Ishikawa (cell line): ENCODE results near the gene HIVEP1.

Experiments
- CEBPB ChIP-seq: IDR thresholded peaks from 2 replicates; pipeline ENCODE4 v1.6.1; 2012
- CREB1 ChIP-seq: IDR thresholded peaks from 2 replicates; pipeline ENCODE4 v1.6.1; 2012; ENCODE audit warnings: low read depth
- EGR1 ChIP-seq: IDR thresholded peaks from 2 replicates; pipeline ENCODE4 v1.6.1; 2012
- EP300 ChIP-seq: IDR thresholded peaks from 2 replicates; pipeline ENCODE4 v1.6.1; 2012; ENCODE audit warnings: borderline replicate concordance
- FOXM1 ChIP-seq: IDR thresholded peaks from 2 replicates; pipeline ENCODE4 v1.6.1; 2012; ENCODE audit warnings: low read depth, borderline replicate concordance
- NFIC ChIP-seq: IDR thresholded peaks from 2 replicates; pipeline ENCODE4 v1.6.1; 2012
- RAD21 ChIP-seq: IDR thresholded peaks from 2 replicates; pipeline ENCODE4 v1.6.1; 2012; ENCODE audit warnings: low read depth
- TAF1 ChIP-seq: IDR thresholded peaks from 2 replicates; pipeline ENCODE4 v1.6.1; 2012; ENCODE audit warnings: low read depth, mild to moderate bottlenecking
- TCF12 ChIP-seq: IDR thresholded peaks from 2 replicates; pipeline ENCODE4 v1.6.1; 2012; ENCODE audit warnings: low read depth
- TEAD4 ChIP-seq: IDR thresholded peaks from 2 replicates; pipeline ENCODE4 v1.6.1; 2012
- YY1 ChIP-seq: IDR thresholded peaks from 2 replicates; pipeline ENCODE4 v1.6.1; 2012; ENCODE audit warnings: low read depth
- ZBTB7A ChIP-seq: IDR thresholded peaks from 2 replicates; pipeline ENCODE4 v1.6.1; 2012; ENCODE audit warnings: low read depth
- TF ChIP-seq, protein P1 (sequence below): IDR thresholded peaks from 2 replicates; pipeline ENCODE4 v1.6.1; 2012
- TF ChIP-seq, protein P2 (sequence below): IDR thresholded peaks from 2 replicates; pipeline ENCODE4 v1.6.1; 2012; ENCODE audit warnings: low read depth, mild to moderate bottlenecking
- TF ChIP-seq, protein P3 (sequence below): IDR thresholded peaks from 2 replicates; pipeline ENCODE4 v1.6.1; 2012

Gene HIVEP1

DNA sequence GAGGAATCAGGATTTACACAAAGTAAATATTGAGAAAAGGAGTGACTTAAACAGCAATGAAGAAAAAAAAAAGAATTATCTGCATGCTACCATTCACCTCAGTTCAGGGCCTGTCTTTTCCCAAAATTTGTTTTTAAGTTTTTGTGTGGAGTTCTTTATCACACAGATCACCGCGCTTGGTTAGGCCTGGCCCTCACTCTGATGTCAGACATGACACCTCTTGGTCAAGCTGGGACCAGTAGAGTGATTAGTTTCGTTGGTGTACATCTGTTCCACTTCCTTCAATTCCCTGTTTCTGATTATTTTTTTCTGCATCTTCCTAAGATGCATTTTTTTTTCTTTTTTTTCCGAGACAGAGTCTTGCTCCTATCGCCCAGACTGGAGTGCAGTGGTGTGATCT is 34.9 kb upstream of the HIVEP1 start:
- TF ChIP-seq, protein P1, sequence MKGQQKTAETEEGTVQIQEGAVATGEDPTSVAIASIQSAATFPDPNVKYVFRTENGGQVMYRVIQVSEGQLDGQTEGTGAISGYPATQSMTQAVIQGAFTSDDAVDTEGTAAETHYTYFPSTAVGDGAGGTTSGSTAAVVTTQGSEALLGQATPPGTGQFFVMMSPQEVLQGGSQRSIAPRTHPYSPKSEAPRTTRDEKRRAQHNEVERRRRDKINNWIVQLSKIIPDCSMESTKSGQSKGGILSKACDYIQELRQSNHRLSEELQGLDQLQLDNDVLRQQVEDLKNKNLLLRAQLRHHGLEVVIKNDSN, result no peak
- TF ChIP-seq CEBPB (no peak), NFIC (no peak)

DNA sequence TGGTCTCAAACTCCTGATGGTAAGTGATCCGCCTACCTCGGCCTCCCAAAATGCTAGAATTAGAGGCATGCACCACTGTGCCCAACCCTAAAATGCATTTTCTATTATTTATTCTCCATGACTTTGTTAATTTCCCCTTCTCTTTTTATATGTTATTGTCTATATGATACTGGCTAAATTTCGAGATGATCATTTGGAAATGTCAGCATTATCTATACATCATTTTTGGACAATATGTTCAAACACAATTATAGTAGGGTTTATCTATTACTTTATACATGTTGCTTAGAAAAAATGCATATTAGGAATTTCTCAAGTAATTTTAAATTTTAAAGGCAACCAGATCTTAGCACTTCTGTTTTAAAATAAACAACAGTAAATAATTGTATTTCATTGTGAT is 34.4 kb upstream of the HIVEP1 start:
- TF ChIP-seq, protein P2, sequence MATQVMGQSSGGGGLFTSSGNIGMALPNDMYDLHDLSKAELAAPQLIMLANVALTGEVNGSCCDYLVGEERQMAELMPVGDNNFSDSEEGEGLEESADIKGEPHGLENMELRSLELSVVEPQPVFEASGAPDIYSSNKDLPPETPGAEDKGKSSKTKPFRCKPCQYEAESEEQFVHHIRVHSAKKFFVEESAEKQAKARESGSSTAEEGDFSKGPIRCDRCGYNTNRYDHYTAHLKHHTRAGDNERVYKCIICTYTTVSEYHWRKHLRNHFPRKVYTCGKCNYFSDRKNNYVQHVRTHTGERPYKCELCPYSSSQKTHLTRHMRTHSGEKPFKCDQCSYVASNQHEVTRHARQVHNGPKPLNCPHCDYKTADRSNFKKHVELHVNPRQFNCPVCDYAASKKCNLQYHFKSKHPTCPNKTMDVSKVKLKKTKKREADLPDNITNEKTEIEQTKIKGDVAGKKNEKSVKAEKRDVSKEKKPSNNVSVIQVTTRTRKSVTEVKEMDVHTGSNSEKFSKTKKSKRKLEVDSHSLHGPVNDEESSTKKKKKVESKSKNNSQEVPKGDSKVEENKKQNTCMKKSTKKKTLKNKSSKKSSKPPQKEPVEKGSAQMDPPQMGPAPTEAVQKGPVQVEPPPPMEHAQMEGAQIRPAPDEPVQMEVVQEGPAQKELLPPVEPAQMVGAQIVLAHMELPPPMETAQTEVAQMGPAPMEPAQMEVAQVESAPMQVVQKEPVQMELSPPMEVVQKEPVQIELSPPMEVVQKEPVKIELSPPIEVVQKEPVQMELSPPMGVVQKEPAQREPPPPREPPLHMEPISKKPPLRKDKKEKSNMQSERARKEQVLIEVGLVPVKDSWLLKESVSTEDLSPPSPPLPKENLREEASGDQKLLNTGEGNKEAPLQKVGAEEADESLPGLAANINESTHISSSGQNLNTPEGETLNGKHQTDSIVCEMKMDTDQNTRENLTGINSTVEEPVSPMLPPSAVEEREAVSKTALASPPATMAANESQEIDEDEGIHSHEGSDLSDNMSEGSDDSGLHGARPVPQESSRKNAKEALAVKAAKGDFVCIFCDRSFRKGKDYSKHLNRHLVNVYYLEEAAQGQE, result no peak
- TF ChIP-seq CREB1 (no peak), EP300 (no peak), FOXM1 (no peak), TAF1 (no peak), NFIC (no peak), EGR1 (no peak), TCF12 (no peak), RAD21 (no peak), CEBPB (no peak), ZBTB7A (no peak), YY1 (no peak), TEAD4 (no peak)
- TF ChIP-seq, protein P3, sequence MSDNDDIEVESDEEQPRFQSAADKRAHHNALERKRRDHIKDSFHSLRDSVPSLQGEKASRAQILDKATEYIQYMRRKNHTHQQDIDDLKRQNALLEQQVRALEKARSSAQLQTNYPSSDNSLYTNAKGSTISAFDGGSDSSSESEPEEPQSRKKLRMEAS, result no peak
- TF ChIP-seq, protein P1, result no peak

DNA sequence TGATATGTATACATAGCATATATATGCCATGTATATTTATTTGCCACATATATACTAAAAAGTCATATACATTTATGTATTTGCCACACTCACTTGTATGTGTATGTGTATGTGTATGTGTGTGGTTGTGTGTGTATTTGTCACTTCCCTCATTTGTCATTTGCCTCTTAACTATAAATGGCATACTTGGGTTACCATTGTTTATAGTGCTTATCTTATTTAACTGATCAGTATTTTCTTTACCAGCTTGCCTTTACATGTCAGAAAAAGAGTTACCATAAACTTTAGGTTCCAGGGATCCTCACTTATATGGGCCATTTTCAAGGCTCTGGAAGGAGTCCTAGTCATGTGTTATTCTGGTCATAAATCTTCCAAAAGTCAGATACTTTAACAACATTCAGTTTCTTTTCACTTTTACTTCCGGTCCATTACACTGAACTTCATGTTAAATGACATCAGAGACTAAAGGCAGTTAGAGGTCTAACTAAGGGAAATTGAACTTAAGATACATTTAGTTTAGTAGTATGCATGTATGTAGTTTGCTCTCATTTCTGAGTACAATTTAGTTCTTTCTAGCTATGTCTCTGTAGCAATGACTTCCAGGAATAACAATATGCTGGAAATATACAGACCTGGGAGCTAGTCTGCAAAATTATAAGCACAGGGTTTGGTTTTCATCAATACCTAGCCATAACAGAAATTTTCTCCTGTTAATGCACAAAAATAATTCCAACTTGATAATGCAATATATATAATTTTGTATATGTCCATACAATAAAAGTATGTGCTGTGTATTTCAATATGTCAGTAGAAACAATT is 33.7 kb upstream of the HIVEP1 start:
- TF ChIP-seq TEAD4, result no peak

DNA sequence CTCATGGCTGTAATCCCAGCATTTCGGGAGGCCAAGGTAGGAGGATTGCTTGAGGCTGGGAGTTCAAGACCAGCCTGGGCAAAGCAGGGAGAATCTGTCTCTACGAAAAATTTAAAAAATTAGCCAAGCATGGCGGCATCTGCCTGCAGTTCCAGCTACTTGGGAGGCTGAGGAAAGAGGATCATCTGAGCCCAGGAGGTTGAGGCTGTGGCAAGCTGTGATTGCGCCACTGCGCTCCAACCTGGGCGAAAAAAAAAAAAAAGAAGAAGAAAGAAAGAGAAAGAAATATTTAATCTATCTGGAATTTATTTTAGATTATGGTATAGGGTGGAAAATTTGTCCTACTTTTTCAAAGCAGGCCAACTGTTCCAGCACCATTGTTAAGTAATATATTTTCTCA is 32.2 kb upstream of the HIVEP1 start:
- TF ChIP-seq EGR1, result no peak
- no peak for TF ChIP-seq ZBTB7A
- no peak for TF ChIP-seq TEAD4
- no peak for TF ChIP-seq CREB1
- TF ChIP-seq, protein P3, result no peak
- no peak for TF ChIP-seq RAD21
- TF ChIP-seq, protein P1, result no peak
- TF ChIP-seq TCF12, result no peak
- no peak for TF ChIP-seq CEBPB

DNA sequence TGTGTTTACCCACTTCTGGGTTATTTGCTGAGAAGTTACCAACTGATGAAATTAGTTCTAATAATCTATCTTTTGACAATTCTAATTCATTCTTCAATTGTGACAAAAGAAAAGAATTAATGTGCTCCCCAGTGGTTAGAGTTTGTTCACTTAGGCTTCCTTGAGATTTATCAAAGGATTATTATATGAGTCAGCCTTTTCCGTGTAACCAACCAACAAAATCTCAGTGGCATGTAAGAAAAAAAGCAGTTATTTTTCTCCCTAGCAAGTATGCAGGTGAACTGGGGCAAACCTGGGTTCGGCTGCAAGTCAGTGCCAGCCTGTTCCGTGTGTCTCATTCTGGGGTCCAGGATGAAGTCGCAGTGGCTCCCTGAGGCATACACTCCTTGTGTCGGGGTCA is 28.8 kb upstream of the HIVEP1 start:
- no peak for TF ChIP-seq TAF1
- TF ChIP-seq EGR1, result no peak
- TF ChIP-seq, protein P3, result no peak
- no peak for TF ChIP-seq TEAD4
- TF ChIP-seq, protein P1, result no peak
- TF ChIP-seq ZBTB7A, result no peak
- TF ChIP-seq CEBPB, result no peak
- TF ChIP-seq FOXM1, result no peak
- no peak for TF ChIP-seq TCF12
- TF ChIP-seq YY1, result no peak
- no peak for TF ChIP-seq EP300
- TF ChIP-seq CREB1, result no peak
- TF ChIP-seq RAD21, result no peak
- TF ChIP-seq, protein P2, result no peak
- TF ChIP-seq NFIC, result no peak
